ENCODE results near the gene HOXB2.
"Not testable (repeated sequence)": the region's sequence is repeated elsewhere in the genome, so short reads cannot be mapped to it uniquely, and the experiment has no call there.

HOXB2 gene

GRCh38 chr17:48510381-48510760 is 34.5 kb downstream of the HOXB2 start:
- no peak for ATAC-seq
- TF ChIP-seq ZFP30 (CRISPR knock-in tag; IDR thresholded peaks at IDR 0.05) (no peak), OSR1 (CRISPR knock-in tag; IDR thresholded peaks at IDR 0.05) (no peak), ZNF8 (CRISPR knock-in tag; IDR thresholded peaks at IDR 0.05) (no peak), TOX (CRISPR knock-in tag; IDR thresholded peaks at IDR 0.05; ENCODE audit: borderline replicate concordance) (no peak), GLIS3 (CRISPR knock-in tag; IDR thresholded peaks at IDR 0.05) (no peak)

GRCh38 chr17:48509708-48510107 is 35.2 kb downstream of the HOXB2 start:
- ATAC-seq: not testable (repeated sequence)

DNA sequence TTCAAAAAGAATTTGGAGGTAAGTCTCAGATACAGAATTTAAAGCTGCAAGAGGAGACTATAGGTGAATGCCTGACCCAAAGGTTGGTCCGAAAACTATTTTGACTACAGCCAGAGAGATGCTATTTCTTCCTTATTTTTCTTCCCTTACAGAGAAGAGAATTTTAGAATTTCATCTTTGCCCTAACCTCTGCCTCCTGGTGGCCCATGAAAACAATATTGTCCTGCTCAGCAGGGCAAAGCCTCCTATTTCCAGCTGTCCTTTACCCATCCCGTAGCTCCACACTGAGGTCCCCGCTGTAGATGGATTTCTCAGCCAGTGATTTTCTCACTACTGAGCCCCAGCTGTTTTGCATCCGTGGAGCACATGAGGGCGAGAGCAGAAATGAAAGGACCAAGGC is 38.7 kb downstream of the HOXB2 start:
- ATAC-seq: peak; percentile 32; the same call in 1 of the 3 replicates
- TF ChIP-seq ZNF70 (CRISPR knock-in tag; IDR thresholded peaks at IDR 0.05): no peak
- TF ChIP-seq PPARA (CRISPR knock-in tag; IDR thresholded peaks at IDR 0.05; ENCODE audit: borderline replicate concordance): no peak
- TF ChIP-seq ZFP30 (CRISPR knock-in tag; IDR thresholded peaks at IDR 0.05): no peak
- no peak for TF ChIP-seq ISL1 (CRISPR knock-in tag; IDR thresholded peaks at IDR 0.05)

DNA sequence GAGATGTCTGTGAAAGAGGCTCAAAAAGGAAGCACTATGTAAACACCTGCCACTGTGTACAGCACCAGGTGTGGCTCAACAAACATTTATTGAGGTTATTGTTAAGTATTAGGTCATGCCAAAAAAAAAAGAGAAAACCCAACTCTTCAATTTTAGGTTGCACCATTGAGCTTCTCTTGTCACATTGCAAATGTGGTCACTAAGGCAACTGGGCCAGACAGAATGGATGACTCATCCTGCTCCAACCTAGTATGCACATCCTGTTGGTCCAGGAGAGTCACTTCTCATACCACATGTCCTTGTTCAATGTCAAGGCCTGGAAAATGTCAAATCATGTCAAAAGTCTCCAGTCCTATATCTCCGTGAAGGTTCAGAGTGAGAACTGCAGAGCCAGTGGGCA is 39.1 kb downstream of the HOXB2 start:
- no peak for TF ChIP-seq ESRRG (CRISPR knock-in tag; IDR thresholded peaks at IDR 0.05)
- TF ChIP-seq SNAI2 (CRISPR knock-in tag; IDR thresholded peaks at IDR 0.05): no peak
- TF ChIP-seq PPARA (CRISPR knock-in tag; IDR thresholded peaks at IDR 0.05; ENCODE audit: borderline replicate concordance): no peak
- no peak for TF ChIP-seq PATZ1 (CRISPR knock-in tag; IDR thresholded peaks at IDR 0.05; ENCODE audit: borderline replicate concordance)
- TF ChIP-seq ZNF8 (CRISPR knock-in tag; IDR thresholded peaks at IDR 0.05): no peak
- peak; percentile 79 for ATAC-seq

- no peak for TF ChIP-seq ESRRG (CRISPR knock-in tag; IDR thresholded peaks at IDR 0.05)
- no peak for TF ChIP-seq CSDC2 (CRISPR knock-in tag; IDR thresholded peaks at IDR 0.05)
- TF ChIP-seq, protein P1, sequence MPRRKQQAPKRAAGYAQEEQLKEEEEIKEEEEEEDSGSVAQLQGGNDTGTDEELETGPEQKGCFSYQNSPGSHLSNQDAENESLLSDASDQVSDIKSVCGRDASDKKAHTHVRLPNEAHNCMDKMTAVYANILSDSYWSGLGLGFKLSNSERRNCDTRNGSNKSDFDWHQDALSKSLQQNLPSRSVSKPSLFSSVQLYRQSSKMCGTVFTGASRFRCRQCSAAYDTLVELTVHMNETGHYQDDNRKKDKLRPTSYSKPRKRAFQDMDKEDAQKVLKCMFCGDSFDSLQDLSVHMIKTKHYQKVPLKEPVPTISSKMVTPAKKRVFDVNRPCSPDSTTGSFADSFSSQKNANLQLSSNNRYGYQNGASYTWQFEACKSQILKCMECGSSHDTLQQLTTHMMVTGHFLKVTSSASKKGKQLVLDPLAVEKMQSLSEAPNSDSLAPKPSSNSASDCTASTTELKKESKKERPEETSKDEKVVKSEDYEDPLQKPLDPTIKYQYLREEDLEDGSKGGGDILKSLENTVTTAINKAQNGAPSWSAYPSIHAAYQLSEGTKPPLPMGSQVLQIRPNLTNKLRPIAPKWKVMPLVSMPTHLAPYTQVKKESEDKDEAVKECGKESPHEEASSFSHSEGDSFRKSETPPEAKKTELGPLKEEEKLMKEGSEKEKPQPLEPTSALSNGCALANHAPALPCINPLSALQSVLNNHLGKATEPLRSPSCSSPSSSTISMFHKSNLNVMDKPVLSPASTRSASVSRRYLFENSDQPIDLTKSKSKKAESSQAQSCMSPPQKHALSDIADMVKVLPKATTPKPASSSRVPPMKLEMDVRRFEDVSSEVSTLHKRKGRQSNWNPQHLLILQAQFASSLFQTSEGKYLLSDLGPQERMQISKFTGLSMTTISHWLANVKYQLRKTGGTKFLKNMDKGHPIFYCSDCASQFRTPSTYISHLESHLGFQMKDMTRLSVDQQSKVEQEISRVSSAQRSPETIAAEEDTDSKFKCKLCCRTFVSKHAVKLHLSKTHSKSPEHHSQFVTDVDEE (CRISPR knock-in tag; IDR thresholded peaks at IDR 0.05): no peak
- no peak for TF ChIP-seq ZFP30 (CRISPR knock-in tag; IDR thresholded peaks at IDR 0.05)
- TF ChIP-seq ZNF565 (CRISPR knock-in tag; conservative IDR thresholded peaks at IDR 0.05; ENCODE audit: low read depth): no peak
- TF ChIP-seq ISL1 (CRISPR knock-in tag; IDR thresholded peaks at IDR 0.05): no peak
- TF ChIP-seq, protein P2, sequence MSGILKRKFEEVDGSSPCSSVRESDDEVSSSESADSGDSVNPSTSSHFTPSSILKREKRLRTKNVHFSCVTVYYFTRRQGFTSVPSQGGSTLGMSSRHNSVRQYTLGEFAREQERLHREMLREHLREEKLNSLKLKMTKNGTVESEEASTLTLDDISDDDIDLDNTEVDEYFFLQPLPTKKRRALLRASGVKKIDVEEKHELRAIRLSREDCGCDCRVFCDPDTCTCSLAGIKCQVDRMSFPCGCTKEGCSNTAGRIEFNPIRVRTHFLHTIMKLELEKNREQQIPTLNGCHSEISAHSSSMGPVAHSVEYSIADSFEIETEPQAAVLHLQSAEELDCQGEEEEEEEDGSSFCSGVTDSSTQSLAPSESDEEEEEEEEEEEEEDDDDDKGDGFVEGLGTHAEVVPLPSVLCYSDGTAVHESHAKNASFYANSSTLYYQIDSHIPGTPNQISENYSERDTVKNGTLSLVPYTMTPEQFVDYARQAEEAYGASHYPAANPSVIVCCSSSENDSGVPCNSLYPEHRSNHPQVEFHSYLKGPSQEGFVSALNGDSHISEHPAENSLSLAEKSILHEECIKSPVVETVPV (CRISPR knock-in tag; IDR thresholded peaks at IDR 0.05): no peak
- no peak for TF ChIP-seq OSR1 (CRISPR knock-in tag; IDR thresholded peaks at IDR 0.05)
- no peak for TF ChIP-seq RARB (CRISPR knock-in tag; IDR thresholded peaks at IDR 0.05)
- no peak for TF ChIP-seq ARNTL (CRISPR knock-in tag; IDR thresholded peaks at IDR 0.05; ENCODE audit: borderline replicate concordance, low read depth)
- no peak for TF ChIP-seq POU6F1 (CRISPR knock-in tag; IDR thresholded peaks at IDR 0.05; ENCODE audit: borderline replicate concordance, low read depth)
- TF ChIP-seq BACH2 (CRISPR knock-in tag; IDR thresholded peaks at IDR 0.05; ENCODE audit: borderline replicate concordance): no peak
- no peak for ATAC-seq
Measured at GRCh38 chr17:48504953-48505352, 40.0 kb downstream of the HOXB2 start.
